A549 (cell line): ENCODE measurements around the gene NYAP1. TPM values are rescaled to one million over a fixed set of nuclear protein-coding genes. Genes with fewer than 3 reads are reported as not detected.

Experiments used
- ATAC-seq, 2 experiments: fragments of 200-7000 bp in 1 of 2; fragments of >200 bp in 1 of 2; cut with Nextera tagmentation in 1 of 2; cut with Tn5 transposase in 1 of 2; 3 replicates each; pipeline versions ENCODE4 v1.8.0 to v1.9.1; 2018 to 2020; ENCODE audit warnings: mild to moderate bottlenecking in 1 of 2, moderate library complexity in 1 of 2
- CTCF ChIA-PET: fragments of 300-600 bp; sonication (Branson Sonifier 250); formaldehyde crosslinking; extraction: SDS; loops from one replicate; lab custom pipeline; 2021; ENCODE audit warnings: antibody characterized with exemption, inconsistent platforms; lab: Yijun Ruan, JAX
- POLR2A ChIA-PET: fragments of 350-600 bp; formaldehyde crosslinking; extraction: SDS; loops from one replicate; lab custom pipeline; 2021; ENCODE audit warnings: antibody characterized with exemption, inconsistent platforms; lab: Yijun Ruan, JAX
- DNase-seq, 2 experiments: peaks; one replicate each; pipeline versions ENCODE4 v3.0.0 to v3.0.0-alpha.2; 2011 to 2016; ENCODE audit warnings: low read depth in 1 of 2, low spot score in 1 of 2
- FAIRE-seq: peaks from 2 replicates; lab custom pipeline; 2011; peaks lifted over from hg19 to GRCh38; lab: Jason Lieb, UNC
- H3K27ac ChIP-seq, 2 experiments: fragments of >200 bp; sonication (Bioruptor Twin); formaldehyde crosslinking; 3 replicates each; pipeline ENCODE4 v1.5.1; 2016 to 2017
- H3K4me1 ChIP-seq: fragments of >200 bp; sonication (Bioruptor Twin); formaldehyde crosslinking; 3 replicates; pipeline ENCODE4 v1.6.1; 2016
- H3K4me2 ChIP-seq: fragments of >200 bp; sonication (Bioruptor Twin); formaldehyde crosslinking; 3 replicates; pipeline ENCODE4 v1.6.1; 2016
- H3K4me3 ChIP-seq: fragments of >200 bp; sonication (Bioruptor Twin); formaldehyde crosslinking; 3 replicates; pipeline ENCODE4 v1.5.1; 2016
- H3K9me3 ChIP-seq: fragments of >200 bp; sonication (Bioruptor Twin); formaldehyde crosslinking; 3 replicates; pipeline ENCODE4 v1.6.1; 2016
- BCL3 ChIP-seq: fragments of >200 bp; sonication (Bioruptor Twin); formaldehyde crosslinking; IDR thresholded peaks from 3 replicates; pipeline ENCODE4 v1.6.1; 2016
- CBX8 ChIP-seq: fragments of 200-600 bp; sonication (generic); IDR thresholded peaks from 2 replicates; pipeline ENCODE4 v1.6.1; 2016
- CHD2 ChIP-seq: fragments of 150-350 bp; IDR thresholded peaks from 2 replicates; pipeline ENCODE4 v1.6.1; 2014; ENCODE audit warnings: low read length; ENCODE audit not compliant: partially characterized antibody
- EHF ChIP-seq: fragments of 250-450 bp; sonication (Bioruptor Pico); IDR thresholded peaks from 2 replicates; pipeline ENCODE4 v1.5.0; 2020; ENCODE audit warnings: mild to moderate bottlenecking
- EP300 ChIP-seq, 2 experiments: fragments of >200 bp; sonication (Bioruptor Twin); formaldehyde crosslinking; IDR thresholded peaks; 2 replicates in 1 of 2; 3 replicates in 1 of 2; pipeline ENCODE4 v1.6.1; 2016 to 2017
- ESRRA ChIP-seq: fragments of 150-350 bp; IDR thresholded peaks from 2 replicates; pipeline ENCODE4 v1.6.1; 2014; ENCODE audit warnings: mild to moderate bottlenecking, low read length, borderline replicate concordance
- FOSB ChIP-seq: fragments of 250-450 bp; sonication (Bioruptor Pico); IDR thresholded peaks from 2 replicates; pipeline ENCODE4 v1.5.0; 2020; ENCODE audit warnings: mild to moderate bottlenecking, moderate library complexity
- HOXA7 ChIP-seq: fragments of 250-450 bp; sonication (Bioruptor Pico); IDR thresholded peaks from 2 replicates; pipeline ENCODE4 v1.5.0; 2020; ENCODE audit warnings: mild to moderate bottlenecking, moderate library complexity
- JUN ChIP-seq, 2 experiments: fragments of >200 bp; sonication (Bioruptor Twin); formaldehyde crosslinking; IDR thresholded peaks; 2 replicates in 1 of 2; 3 replicates in 1 of 2; pipeline ENCODE4 v1.6.1; 2016 to 2017
- KDM1A ChIP-seq: fragments of 200-600 bp; sonication (generic); IDR thresholded peaks from 2 replicates; pipeline ENCODE4 v1.6.1; 2016; ENCODE audit warnings: low read depth, mild to moderate bottlenecking
- MAZ ChIP-seq: fragments of 150-350 bp; IDR thresholded peaks from 2 replicates; pipeline ENCODE4 v1.6.1; 2014; ENCODE audit warnings: antibody characterized with exemption, low read depth, low read length, borderline replicate concordance
- MYC ChIP-seq: IDR thresholded peaks from 2 replicates; pipeline ENCODE4 v1.6.1; 2012; ENCODE audit warnings: mild to moderate bottlenecking, inconsistent platforms, low read length, improper control_type of control experiment, borderline replicate concordance
- RAD21 ChIP-seq, 2 experiments: fragments of >200 bp in 1 of 2; sonication (Bioruptor Twin) in 1 of 2; formaldehyde crosslinking in 1 of 2; IDR thresholded peaks in 1 of 2; conservative IDR thresholded peaks in 1 of 2; 2 replicates in 1 of 2; 3 replicates in 1 of 2; pipeline ENCODE4 v1.6.1; 2012 to 2018; ENCODE audit warnings: inconsistent platforms in 1 of 2
- RCOR1 ChIP-seq: fragments of 150-350 bp; IDR thresholded peaks from 2 replicates; pipeline ENCODE4 v1.6.1; 2014; ENCODE audit warnings: antibody characterized with exemption, low read length, low read depth
- REST ChIP-seq: fragments of 200-600 bp; sonication (generic); IDR thresholded peaks from 2 replicates; pipeline ENCODE4 v1.6.1; 2016; ENCODE audit warnings: antibody characterized with exemption, mild to moderate bottlenecking, moderate library complexity
- SMC3 ChIP-seq: fragments of >200 bp; sonication (Bioruptor Twin); formaldehyde crosslinking; IDR thresholded peaks from 3 replicates; pipeline ENCODE4 v1.6.1; 2018; ENCODE audit warnings: inconsistent platforms
- TP53 ChIP-seq: fragments of 250-450 bp; sonication (Bioruptor Pico); IDR thresholded peaks from 2 replicates; pipeline ENCODE4 v1.5.0; 2021; ENCODE audit warnings: mild to moderate bottlenecking, moderate library complexity
- ZC3H11A ChIP-seq: fragments of 450-650 bp; IDR thresholded peaks from 2 replicates; pipeline ENCODE4 v1.6.1; 2014; ENCODE audit warnings: antibody characterized with exemption, mild to moderate bottlenecking
- ZSCAN20 ChIP-seq: fragments of 250-450 bp; sonication (Bioruptor Pico); IDR thresholded peaks from 2 replicates; pipeline ENCODE4 v1.8.0; 2022; ENCODE audit warnings: mild to moderate bottlenecking, moderate library complexity
- WGBS: methylation state at CpG from one replicate; pipeline ENCODE4 v1.1.6; 2017; ENCODE audit errors: missing lambda C conversion rate; 5-methylcytosine and 5-hydroxymethylcytosine counted together
- polyA plus RNA-seq, 4 experiments: library from polyadenylated mRNA; depleted of rRNA in 3 of 4; stranded (reverse); fragments of >200 nt; fragmentation: RNase III in 1 of 4; extraction: RNeasy Plus Mini Kit Qiagen cat#74134 plus additional on column Dnase treatment in 1 of 4; gene quantifications; 2 replicates in 3 of 4; 3 replicates in 1 of 4; pipeline ENCODE4 v1.2.3, GENCODE V29; 2011 to 2017
- TF ChIP-seq, protein P1 (sequence below): IDR thresholded peaks from 2 replicates; pipeline ENCODE4 v1.6.1; 2012; ENCODE audit warnings: low read depth, borderline replicate concordance
- TF ChIP-seq, protein P2 (sequence below): fragments of 250-450 bp; sonication (Bioruptor Pico); IDR thresholded peaks from 2 replicates; pipeline ENCODE4 v1.5.0; 2020; ENCODE audit warnings: low read depth, mild to moderate bottlenecking, moderate library complexity
- TF ChIP-seq, protein P3 (sequence below): IDR thresholded peaks from 2 replicates; pipeline ENCODE4 v1.6.1; 2012

Gene NYAP1
- polyA plus RNA-seq, 2 of the 4 experiments (the other 2 are of a cell fraction), result 0.47 to 3.1 TPM

DNA sequence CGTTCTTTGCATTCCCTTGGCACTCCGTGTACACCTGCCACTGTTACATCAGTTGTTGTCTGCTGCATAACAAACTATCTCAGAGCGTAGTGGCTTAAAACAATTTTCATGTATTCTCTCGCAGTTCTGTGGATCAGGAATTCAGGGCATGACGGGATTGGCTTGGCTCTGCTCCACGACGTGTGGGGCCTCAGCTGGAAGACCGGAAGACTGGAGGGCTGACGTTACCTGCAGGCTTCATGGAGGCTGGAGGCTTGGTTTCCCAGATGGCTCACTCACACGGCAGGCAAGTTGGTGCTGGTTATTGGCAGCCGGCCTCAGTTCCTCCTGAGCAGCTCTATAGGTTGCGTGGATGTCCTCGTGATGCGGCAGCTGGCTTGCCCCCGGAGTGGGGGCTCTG, 25.5 kb downstream of the NYAP1 start (continued):
- TF ChIP-seq, protein P1, sequence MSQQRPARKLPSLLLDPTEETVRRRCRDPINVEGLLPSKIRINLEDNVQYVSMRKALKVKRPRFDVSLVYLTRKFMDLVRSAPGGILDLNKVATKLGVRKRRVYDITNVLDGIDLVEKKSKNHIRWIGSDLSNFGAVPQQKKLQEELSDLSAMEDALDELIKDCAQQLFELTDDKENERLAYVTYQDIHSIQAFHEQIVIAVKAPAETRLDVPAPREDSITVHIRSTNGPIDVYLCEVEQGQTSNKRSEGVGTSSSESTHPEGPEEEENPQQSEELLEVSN, result no peak
- TF ChIP-seq, protein P2, sequence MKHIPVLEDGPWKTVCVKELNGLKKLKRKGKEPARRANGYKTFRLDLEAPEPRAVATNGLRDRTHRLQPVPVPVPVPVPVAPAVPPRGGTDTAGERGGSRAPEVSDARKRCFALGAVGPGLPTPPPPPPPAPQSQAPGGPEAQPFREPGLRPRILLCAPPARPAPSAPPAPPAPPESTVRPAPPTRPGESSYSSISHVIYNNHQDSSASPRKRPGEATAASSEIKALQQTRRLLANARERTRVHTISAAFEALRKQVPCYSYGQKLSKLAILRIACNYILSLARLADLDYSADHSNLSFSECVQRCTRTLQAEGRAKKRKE, result no peak
- TF ChIP-seq SMC3 (no peak), FOSB (CRISPR knock-in tag) (no peak), RAD21 (conservative IDR thresholded peaks at IDR 0.05 in 1 of 2, IDR thresholded peaks at IDR 0.05 in 1 of 2) (no peak), ESRRA (no peak)

GRCh38 chr7:100510437-100511239, 26.9 kb downstream of the NYAP1 start:
- Histone ChIP-seq H3K4me2 (no peak overlapping the region), H3K27ac (no peak overlapping the region), H3K4me1 (peaks cover 8% of the 10 kb centered on the region), H3K9me3 (no peaks in the 10 kb centered on the region), H3K4me3 (no peak overlapping the region)
- no peak for FAIRE-seq
- DNase-seq, result no peak
- ATAC-seq, result no peak
- WGBS, result 91% methylated on average over 9 of the region's 9 CpGs
- POLR2A ChIA-PET, result no interaction called here
- TF ChIP-seq MYC (no peak), RCOR1 (no peak), JUN (IDR thresholded peaks at IDR 0.05) (no peak), CHD2 (no peak), SMC3 (no peak), ZC3H11A (no peak), HOXA7 (CRISPR knock-in tag) (no peak), REST (no peak), KDM1A (no peak), EHF (CRISPR knock-in tag) (no peak), EP300 (IDR thresholded peaks at IDR 0.05) (no peak), CBX8 (no peak), ZSCAN20 (CRISPR knock-in tag) (no peak), BCL3 (no peak), FOSB (CRISPR knock-in tag) (no peak), MAZ (no peak), TP53 (CRISPR knock-in tag) (no peak)
- TF ChIP-seq, protein P3, sequence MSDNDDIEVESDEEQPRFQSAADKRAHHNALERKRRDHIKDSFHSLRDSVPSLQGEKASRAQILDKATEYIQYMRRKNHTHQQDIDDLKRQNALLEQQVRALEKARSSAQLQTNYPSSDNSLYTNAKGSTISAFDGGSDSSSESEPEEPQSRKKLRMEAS, result no peak
- CTCF ChIA-PET, result no interaction called here
